ENCODE measurements around the gene SLC25A33. TPM values are rescaled to one million over a fixed set of nuclear protein-coding genes. Genes with fewer than 3 reads are reported as not detected.

SLC25A33 gene
- total and polyA plus RNA-seq, 10 donors = 2.4 to 4.5 (median 3.2) TPM

- TF ChIP-seq POLR2A (IDR thresholded peaks at IDR 0.05) = no peak
- no peak for TF ChIP-seq CTCF (IDR thresholded peaks at IDR 0.05 in 8 of 11, conservative IDR thresholded peaks at IDR 0.05 in 3 of 11)
- no peak for TF ChIP-seq POLR2AphosphoS5 (IDR thresholded peaks at IDR 0.05)
- peaks cover 16 to 92% (median 46%) of the 10 kb centered on the region in 6 donors for H3K4me1 ChIP-seq
- intact Hi-C loops (cut with DNase I; ENCODE audit: low total_unique reads) = no loop called here
- H3K9me3 ChIP-seq = no peaks in the 10 kb centered on the region
- DNase-seq = no peak
- H3K27ac ChIP-seq = peak overlapping the region in 4 of 8 donors; percentile 89 to 96 (median 92)
- H3K4me3 ChIP-seq = peak overlapping the region in 1 of 8 donors; percentile 75
- 74 to 89% (median 83%) methylated on average over 3 of the region's 3 CpGs for WGBS, 5 donors
- H3K27me3 ChIP-seq (replicated peaks in 1 of 7) = no peaks in the 10 kb centered on the region
- H3K36me3 ChIP-seq = no peaks in the 10 kb centered on the region
Observed at GRCh38 chr1:9631613-9632012, 92.3 kb downstream of the SLC25A33 start.

- peaks cover 0 to 6% (median 0%) of the 10 kb centered on the region in 6 donors for H3K36me3 ChIP-seq
- 66 to 82% (median 81%) methylated on average over 6 of the region's 6 CpGs for WGBS, 5 donors
- TF ChIP-seq POLR2A (IDR thresholded peaks at IDR 0.05) (no peak), CTCF (IDR thresholded peaks at IDR 0.05 in 8 of 11, conservative IDR thresholded peaks at IDR 0.05 in 3 of 11) (no peak), POLR2AphosphoS5 (IDR thresholded peaks at IDR 0.05) (no peak)
- H3K4me3 ChIP-seq = no peak overlapping the region
- no peaks in the 10 kb centered on the region for H3K27me3 ChIP-seq (replicated peaks in 1 of 7)
- intact Hi-C loops (cut with DNase I; ENCODE audit: low total_unique reads) = no loop called here
- H3K27ac ChIP-seq = peak overlapping the region in 1 of 8 donors; percentile 10
- H3K4me1 ChIP-seq = peaks cover 0 to 80% (median 27%) of the 10 kb centered on the region in 6 donors
- H3K9me3 ChIP-seq = peaks cover 0 to 4% (median 0%) of the 10 kb centered on the region in 8 donors
- DNase-seq = no peak
Observed at GRCh38 chr1:9633493-9633892, 94.2 kb downstream of the SLC25A33 start.

GRCh38 chr1:9634582-9634981, 95.3 kb downstream of the SLC25A33 start:
- Histone ChIP-seq H3K4me1 (peaks cover 0 to 80% (median 28%) of the 10 kb centered on the region in 6 donors), H3K27me3 (replicated peaks in 1 of 7) (no peaks in the 10 kb centered on the region), H3K4me3 (no peak overlapping the region), H3K36me3 (peaks cover 0 to 6% (median 0%) of the 10 kb centered on the region in 6 donors), H3K27ac (no peak overlapping the region), H3K9me3 (peaks cover 0 to 4% (median 0%) of the 10 kb centered on the region in 8 donors)
- no peak for TF ChIP-seq CTCF (IDR thresholded peaks at IDR 0.05 in 8 of 11, conservative IDR thresholded peaks at IDR 0.05 in 3 of 11)
- TF ChIP-seq POLR2AphosphoS5 (IDR thresholded peaks at IDR 0.05) = no peak
- no peak for TF ChIP-seq POLR2A (IDR thresholded peaks at IDR 0.05)
- intact Hi-C loops (cut with DNase I; ENCODE audit: low total_unique reads) = no loop called here
- no peak for DNase-seq
- 72 to 83% (median 83%) methylated on average over 2 of the region's 2 CpGs for WGBS, 5 donors

Other genes with a start within 250 kb of the SLC25A33 start
- gene SPSB1, start 246.6 kb upstream of the SLC25A33 start, total RNA-seq = 1 to 10 TPM; 2.4 to 7.9 (median 5.3) TPM
- gene SPSB1, start 246.6 kb upstream of the SLC25A33 start, polyA plus RNA-seq = 1 to 10 TPM; 1.3 to 3.4 (median 2.7) TPM
- 10 to 100 TPM in 1 of 7 donors, 1 to 10 TPM in 6; 5.6 to 11.6 (median 9.1) TPM for gene TMEM201, start 49.4 kb downstream of the SLC25A33 start, total RNA-seq
- gene TMEM201, start 49.4 kb downstream of the SLC25A33 start, polyA plus RNA-seq = 1 to 10 TPM; 2.5 to 5.2 (median 3.0) TPM
- gene PIK3CD, start 112.3 kb downstream of the SLC25A33 start, total RNA-seq = 100 to 1,000 TPM in 5 of 7 donors, 10 to 100 TPM in 2; 89.4 to 186 (median 130) TPM
- gene PIK3CD, start 112.3 kb downstream of the SLC25A33 start, polyA plus RNA-seq = 10 to 100 TPM; 26.8 to 52.1 (median 43.2) TPM